BE2C (cell line): ENCODE data around the gene SLC4A5.
A peak's percentile ranks its signal among the peaks of the same experiment; 100 is the strongest.

Experiments
- DNase-seq: peaks from one replicate; pipeline ENCODE4 v3.0.0-alpha.2; 2020
- H3K27me3 ChIP-seq: fragments of 250-450 bp; sonication (Bioruptor Pico); 2 replicates; pipeline ENCODE4 v1.5.1; 2020; ENCODE audit warnings: mild to moderate bottlenecking
- H3K36me3 ChIP-seq: fragments of 250-450 bp; sonication (Bioruptor Pico); 2 replicates; pipeline ENCODE4 v1.5.1; 2020; ENCODE audit warnings: mild to moderate bottlenecking
- H3K4me1 ChIP-seq: fragments of 250-450 bp; sonication (Bioruptor Pico); 2 replicates; pipeline ENCODE4 v1.5.1; 2020
- H3K4me3 ChIP-seq: 2 replicates; pipeline ENCODE4 v1.5.1; 2011; ENCODE audit warnings: low read depth, low read length
- H3K9me3 ChIP-seq: fragments of 250-450 bp; sonication (Bioruptor Pico); 2 replicates; pipeline ENCODE4 v1.5.1; 2020
- TF ChIP-seq, protein P1 (sequence below): IDR thresholded peaks from 2 replicates; pipeline ENCODE4 v1.5.1; 2012; ENCODE audit warnings: mild to moderate bottlenecking, low read depth, low read length

SLC4A5 gene

DNA sequence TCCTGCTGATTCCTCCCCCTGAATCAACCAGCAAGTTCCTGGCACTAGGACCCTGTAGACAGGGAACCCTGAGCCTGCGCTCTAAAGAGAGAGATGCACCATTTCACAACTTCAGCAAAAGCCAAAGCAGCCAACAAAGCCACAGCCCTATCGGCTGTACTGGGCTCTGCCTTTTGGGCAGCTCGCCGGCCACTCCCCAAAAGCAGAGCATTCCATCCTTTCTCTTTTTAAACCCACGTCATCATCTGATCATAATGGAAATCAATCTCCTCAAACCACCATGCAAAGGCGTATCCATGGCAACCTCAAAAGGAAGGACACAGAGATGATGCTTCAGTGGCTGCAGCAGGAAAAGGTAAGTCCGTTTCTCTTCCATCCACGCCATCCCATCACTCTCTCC is 42.2 kb upstream of the SLC4A5 start:
- Histone ChIP-seq H3K36me3 (no peaks in the 10 kb centered on the region), H3K4me1 (no peaks in the 10 kb centered on the region), H3K27me3 (no peaks in the 10 kb centered on the region), H3K9me3 (no peaks in the 10 kb centered on the region), H3K4me3 (no peak overlapping the region)
- no peak for DNase-seq
- TF ChIP-seq, protein P1, sequence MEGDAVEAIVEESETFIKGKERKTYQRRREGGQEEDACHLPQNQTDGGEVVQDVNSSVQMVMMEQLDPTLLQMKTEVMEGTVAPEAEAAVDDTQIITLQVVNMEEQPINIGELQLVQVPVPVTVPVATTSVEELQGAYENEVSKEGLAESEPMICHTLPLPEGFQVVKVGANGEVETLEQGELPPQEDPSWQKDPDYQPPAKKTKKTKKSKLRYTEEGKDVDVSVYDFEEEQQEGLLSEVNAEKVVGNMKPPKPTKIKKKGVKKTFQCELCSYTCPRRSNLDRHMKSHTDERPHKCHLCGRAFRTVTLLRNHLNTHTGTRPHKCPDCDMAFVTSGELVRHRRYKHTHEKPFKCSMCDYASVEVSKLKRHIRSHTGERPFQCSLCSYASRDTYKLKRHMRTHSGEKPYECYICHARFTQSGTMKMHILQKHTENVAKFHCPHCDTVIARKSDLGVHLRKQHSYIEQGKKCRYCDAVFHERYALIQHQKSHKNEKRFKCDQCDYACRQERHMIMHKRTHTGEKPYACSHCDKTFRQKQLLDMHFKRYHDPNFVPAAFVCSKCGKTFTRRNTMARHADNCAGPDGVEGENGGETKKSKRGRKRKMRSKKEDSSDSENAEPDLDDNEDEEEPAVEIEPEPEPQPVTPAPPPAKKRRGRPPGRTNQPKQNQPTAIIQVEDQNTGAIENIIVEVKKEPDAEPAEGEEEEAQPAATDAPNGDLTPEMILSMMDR: no peak

DNA sequence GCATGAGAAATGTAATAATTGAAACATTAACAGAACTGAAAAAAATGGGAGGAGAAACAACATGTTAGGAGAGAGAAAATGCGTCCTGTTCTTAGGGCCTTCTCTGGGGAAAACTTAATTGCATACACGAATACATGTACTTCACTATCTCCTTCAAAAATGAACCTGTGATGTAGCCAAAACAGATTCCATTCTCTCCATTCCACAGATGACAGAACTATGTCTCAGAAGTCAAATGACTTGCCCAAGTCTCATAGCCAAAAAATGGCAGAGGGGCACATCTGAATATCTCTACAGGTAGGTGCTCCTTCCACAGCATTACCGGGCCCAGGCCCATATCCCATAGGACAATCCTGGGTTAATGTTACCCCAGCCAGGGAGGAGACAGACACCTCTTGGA is 40.8 kb upstream of the SLC4A5 start:
- Histone ChIP-seq H3K4me1 (no peaks in the 10 kb centered on the region), H3K4me3 (no peak overlapping the region), H3K9me3 (no peaks in the 10 kb centered on the region), H3K36me3 (no peaks in the 10 kb centered on the region), H3K27me3 (no peaks in the 10 kb centered on the region)
- TF ChIP-seq, protein P1: no peak
- DNase-seq: no peak

DNA sequence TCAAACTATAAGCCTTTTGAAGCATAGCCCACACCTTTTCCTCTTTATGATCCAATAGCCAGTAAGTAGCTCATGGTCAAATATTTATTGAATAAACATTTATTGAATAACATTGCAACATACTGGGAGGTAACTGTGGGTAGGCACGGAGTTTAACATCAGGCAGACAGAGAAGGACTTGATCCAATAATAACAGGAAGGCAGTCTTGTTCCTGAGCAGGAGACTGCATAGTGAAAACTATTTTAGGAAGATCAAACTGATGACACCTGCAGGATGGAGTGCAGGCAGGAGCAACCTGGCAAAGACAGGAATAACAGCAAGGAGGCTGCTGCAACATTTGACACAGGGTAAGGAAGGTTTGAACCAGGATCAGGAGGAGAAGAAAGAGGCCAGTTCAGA is 40.0 kb upstream of the SLC4A5 start:
- Histone ChIP-seq H3K4me1 (no peaks in the 10 kb centered on the region), H3K27me3 (no peaks in the 10 kb centered on the region), H3K9me3 (no peaks in the 10 kb centered on the region), H3K36me3 (no peaks in the 10 kb centered on the region), H3K4me3 (no peak overlapping the region)
- DNase-seq: no peak
- TF ChIP-seq, protein P1: no peak

DNA sequence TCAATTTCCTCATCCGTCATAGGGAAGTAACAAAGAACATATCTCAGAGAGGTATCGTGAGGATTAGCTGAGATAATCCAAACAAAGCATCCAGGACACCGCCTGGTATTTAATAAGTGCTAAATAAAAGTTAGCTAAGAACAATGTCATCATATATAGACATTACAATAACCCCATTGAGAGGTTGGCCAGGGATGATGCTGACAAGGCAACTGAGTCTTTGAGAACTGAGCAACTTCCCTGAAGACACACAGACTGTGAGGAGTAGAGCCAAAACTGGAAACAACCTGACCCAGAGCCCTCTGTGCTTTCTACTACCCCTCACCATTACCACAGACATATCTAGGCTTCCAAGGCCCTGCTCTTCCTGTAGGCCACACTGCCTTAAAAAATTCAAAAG is 38.5 kb upstream of the SLC4A5 start:
- Histone ChIP-seq H3K9me3 (no peaks in the 10 kb centered on the region), H3K27me3 (no peaks in the 10 kb centered on the region), H3K36me3 (no peaks in the 10 kb centered on the region; the same call in 1 of the 2 replicates), H3K4me3 (no peak overlapping the region), H3K4me1 (no peaks in the 10 kb centered on the region)
- TF ChIP-seq, protein P1: no peak
- DNase-seq: no peak

DNA sequence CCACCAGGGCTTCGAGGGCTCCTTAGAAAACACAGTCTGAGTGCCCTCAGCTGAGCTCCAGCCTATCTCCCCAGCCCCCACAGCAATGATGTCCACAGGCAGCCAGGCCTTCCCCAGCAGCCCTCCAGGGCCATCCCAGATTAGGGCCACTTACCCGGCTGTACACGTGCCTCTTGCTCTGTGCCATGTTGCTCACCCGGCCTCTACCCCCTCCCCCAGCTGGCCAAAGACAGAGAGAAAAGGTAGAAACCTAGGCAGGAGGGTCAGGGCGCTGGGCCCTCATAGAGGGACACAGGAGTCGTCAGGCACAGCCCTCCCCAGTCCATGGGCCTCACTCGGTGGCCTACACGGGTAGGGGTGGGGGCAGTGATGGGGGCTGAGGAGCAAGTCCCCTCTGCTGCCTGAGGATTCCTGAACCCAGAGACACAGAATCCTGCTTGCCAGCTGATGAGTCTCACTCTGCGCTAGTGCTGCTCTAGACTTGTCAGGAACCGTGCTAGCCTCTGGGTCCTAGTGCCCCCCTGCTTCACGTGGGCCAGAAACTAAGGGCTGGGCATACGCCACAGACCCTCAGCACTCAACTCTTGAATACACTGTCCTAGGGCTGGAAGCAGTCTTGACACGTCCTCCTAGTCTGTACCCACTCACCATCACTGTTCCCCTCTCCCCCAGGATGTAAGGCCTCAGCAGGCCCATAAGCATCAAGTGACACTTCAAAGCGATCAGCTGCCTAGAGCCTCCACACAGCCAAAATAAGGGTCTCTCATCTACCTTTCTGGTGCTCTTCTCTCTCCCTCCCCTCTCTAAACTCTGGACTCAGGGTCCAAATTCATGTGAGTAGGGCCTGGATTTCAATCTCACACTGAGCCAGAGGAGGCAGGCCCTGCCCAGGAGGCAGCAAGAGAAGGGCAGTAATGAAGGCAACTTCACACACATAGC is 36.9 kb upstream of the SLC4A5 start, which contains the start of gene DCTN1:
TSS of gene DCTN1 (minus strand) at position 461 of the 939 bp plus-strand sequence. CDS start at position 187, 274 bp downstream.
- Histone ChIP-seq H3K9me3 (no peaks in the 10 kb centered on the region), H3K27me3 (no peaks in the 10 kb centered on the region), H3K36me3 (no peaks in the 10 kb centered on the region; the same call in 1 of the 2 replicates), H3K4me3 (peak within 1 kb of the TSS; percentile 49), H3K4me1 (no peaks in the 10 kb centered on the region)
- TF ChIP-seq, protein P1: no peak
- peak; percentile 53 for DNase-seq

DNA sequence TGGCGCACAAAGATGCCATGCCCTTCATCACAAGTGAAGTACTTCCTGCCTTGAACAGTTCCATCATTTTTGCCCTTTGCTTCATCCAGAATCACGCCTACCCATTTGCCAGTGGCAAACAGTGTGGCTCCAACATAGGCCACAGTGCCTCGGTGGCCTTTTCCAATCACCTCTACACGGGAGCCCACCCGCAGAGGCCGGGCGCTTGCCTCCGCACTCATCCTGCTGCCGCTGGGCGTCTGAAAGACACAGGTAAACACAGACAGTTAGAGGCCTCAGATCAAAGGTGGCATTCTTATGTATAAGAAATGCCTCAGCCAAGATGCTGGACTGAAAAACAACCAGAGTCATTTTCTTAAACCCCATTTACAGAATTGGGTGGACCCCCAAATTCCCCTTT is 34.8 kb upstream of the SLC4A5 start:
- Histone ChIP-seq H3K4me1 (peaks cover 3% of the 10 kb centered on the region; the same call in 1 of the 2 replicates), H3K27me3 (no peaks in the 10 kb centered on the region), H3K36me3 (no peaks in the 10 kb centered on the region; the same call in 1 of the 2 replicates), H3K4me3 (no peak overlapping the region), H3K9me3 (no peaks in the 10 kb centered on the region)
- TF ChIP-seq, protein P1: no peak
- DNase-seq: no peak
